ENCODE results near the gene SPDEF. TPM values are rescaled to one million over a fixed set of nuclear protein-coding genes. Genes with fewer than 3 reads are reported as not detected.
A peak's percentile ranks its signal among the peaks of the same experiment; 100 is the strongest.

SPDEF gene
- polyA plus RNA-seq, 6 donors from 2014 or later: not detected

- no peak for DNase-seq
- H3K36me3 Mint-ChIP-seq: no peaks in the 10 kb centered on the region
- no peaks in the 10 kb centered on the region for H3K4me1 Mint-ChIP-seq
- peaks cover 0 to 7% (median 2%) of the 10 kb centered on the region in 7 donors for H3K9me3 Mint-ChIP-seq
- H3K27ac Mint-ChIP-seq: no peak overlapping the region
- peaks cover 0 to 8% (median 6%) of the 10 kb centered on the region in 3 donors for H3K27me3 Mint-ChIP-seq
- ATAC-seq (ENCODE audit: low read depth in 2 of 2): no peak
- peak overlapping the region in 1 of 8 donors; percentile 44 for H3K4me3 Mint-ChIP-seq
Observed at GRCh38 chr6:34494973-34495372, 61.2 kb downstream of the SPDEF start.

- Mint-ChIP-seq H3K36me3 (no peaks in the 10 kb centered on the region), H3K27ac (no peak overlapping the region), H3K4me3 (peak overlapping the region in 1 of 8 donors; percentile 63), H3K9me3 (peaks cover 0 to 2% (median 0%) of the 10 kb centered on the region in 7 donors), H3K27me3 (peaks cover 0 to 8% (median 6%) of the 10 kb centered on the region in 3 donors), H3K4me1 (no peaks in the 10 kb centered on the region)
- no peak for ATAC-seq (ENCODE audit: low read depth in 2 of 2)
- DNase-seq: no peak
Observed at GRCh38 chr6:34493344-34493743, 62.8 kb downstream of the SPDEF start.

GRCh38 chr6:34491091-34491430 is 65.1 kb downstream of the SPDEF start:
- Mint-ChIP-seq H3K27me3 (peaks cover 0 to 8% (median 0%) of the 10 kb centered on the region in 3 donors), H3K4me3 (no peak overlapping the region), H3K9me3 (peaks cover 0 to 2% (median 0%) of the 10 kb centered on the region in 7 donors), H3K27ac (no peak overlapping the region), H3K4me1 (no peaks in the 10 kb centered on the region), H3K36me3 (no peaks in the 10 kb centered on the region)
- DNase-seq (no peak), ATAC-seq (ENCODE audit: low read depth in 2 of 2) (no peak)

- ATAC-seq (ENCODE audit: low read depth in 2 of 2) (no peak), DNase-seq (no peak)
- Mint-ChIP-seq H3K4me1 (peaks cover 0 to 4% (median 0%) of the 10 kb centered on the region in 3 donors), H3K36me3 (no peaks in the 10 kb centered on the region), H3K9me3 (peaks cover 0 to 2% (median 0%) of the 10 kb centered on the region in 7 donors), H3K4me3 (no peak overlapping the region), H3K27me3 (peaks cover 0 to 8% (median 4%) of the 10 kb centered on the region in 3 donors), H3K27ac (no peak overlapping the region)
Observed at GRCh38 chr6:34490390-34491090, 65.6 kb downstream of the SPDEF start.

- ATAC-seq (ENCODE audit: low read depth in 2 of 2) (no peak), DNase-seq (no peak)
- H3K4me1 Mint-ChIP-seq: peaks cover 8 to 16% (median 11%) of the 10 kb centered on the region in 3 donors
- peaks cover 0 to 2% (median 0%) of the 10 kb centered on the region in 7 donors for H3K9me3 Mint-ChIP-seq
- H3K27ac Mint-ChIP-seq: no peak overlapping the region
- H3K27me3 Mint-ChIP-seq: peaks cover 0 to 8% (median 0%) of the 10 kb centered on the region in 3 donors
- H3K4me3 Mint-ChIP-seq: no peak overlapping the region
- no peaks in the 10 kb centered on the region for H3K36me3 Mint-ChIP-seq
Observed at GRCh38 chr6:34489207-34489805, 66.8 kb downstream of the SPDEF start.

Other genes starting within 250 kb of the SPDEF start
- gene NUDT3, start 163.7 kb downstream of the SPDEF start, polyA plus RNA-seq (ENCODE audit: low read depth in 6 of 6): 10 to 100 TPM; 12.6 to 15.5 (median 14.0) TPM
- gene RPS10, start 130.3 kb downstream of the SPDEF start, polyA plus RNA-seq (ENCODE audit: low read depth in 6 of 6): 1,000 to 10,000 TPM; 1,403 to 2,423 (median 1,715) TPM
- gene PACSIN1, start 90.3 kb downstream of the SPDEF start, polyA plus RNA-seq (ENCODE audit: low read depth in 6 of 6): not detected
- 10 to 100 TPM; 23.8 to 33.2 (median 27.3) TPM for gene ILRUN, start 140.4 kb upstream of the SPDEF start, polyA plus RNA-seq (ENCODE audit: low read depth in 6 of 6)
- 100 to 1,000 TPM; 290 to 425 (median 336) TPM for gene SNRPC, start 201.2 kb upstream of the SPDEF start, polyA plus RNA-seq (ENCODE audit: low read depth in 6 of 6)
- 1 to 10 TPM in 5 of 6 donors, under 1 TPM in 1; 0.68 to 4.2 (median 1.7) TPM for gene BLTP3A, start 235.8 kb upstream of the SPDEF start, polyA plus RNA-seq (ENCODE audit: low read depth in 6 of 6)